ENCODE results near the gene UCK2. TPM values are rescaled to one million over a fixed set of nuclear protein-coding genes. Genes with fewer than 3 reads are reported as not detected.

UCK2 gene
- total and polyA plus RNA-seq, 2 experiments from 2014 or later = 101 to 149 TPM

DNA sequence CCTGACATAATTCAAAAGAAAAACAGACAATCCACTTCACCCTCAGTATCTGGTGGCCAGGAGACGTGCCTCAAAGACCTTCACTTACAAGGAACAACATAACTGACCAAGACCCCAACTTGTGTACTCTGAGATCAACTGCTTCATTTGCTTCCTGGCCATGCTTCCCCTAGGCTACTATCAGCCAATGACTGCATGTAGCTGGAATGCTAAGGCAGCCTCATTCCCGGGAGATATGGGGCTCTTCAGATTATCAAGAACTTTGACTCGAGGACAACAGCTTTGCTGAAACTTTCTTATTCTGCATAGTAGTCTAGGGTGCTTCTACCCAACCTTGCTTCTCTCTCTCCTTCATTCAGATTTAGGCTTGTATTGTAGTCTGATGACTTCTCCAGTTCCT lies 11.7 kb upstream of the UCK2 start:
- Mint-ChIP-seq H3K9me3 (no peaks in the 10 kb centered on the region), H3K27ac (no peak overlapping the region), H3K36me3 (ENCODE audit: low read depth) (no peaks in the 10 kb centered on the region), H3K27me3 (ENCODE audit: insufficient read depth, low read depth, poor library complexity) (no peaks in the 10 kb centered on the region), H3K4me1 (no peaks in the 10 kb centered on the region), H3K4me3 (no peak overlapping the region)
- no peaks in the 10 kb centered on the region for H3K9me2 ChIP-seq (ENCODE audit: insufficient read depth)
- H4K20me1 ChIP-seq (replicated peaks; ENCODE audit: insufficient read depth) = no peaks in the 10 kb centered on the region
- no peak overlapping the region for H3K4me3 ChIP-seq
- ATAC-seq = no peak
- H3K36me3 ChIP-seq (ENCODE audit: insufficient read depth) = no peaks in the 10 kb centered on the region
- no peaks in the 10 kb centered on the region for H3F3A ChIP-seq (replicated peaks; ENCODE audit: low read depth)
- DNase-seq (ENCODE audit: low spot score) = peak; percentile 9
- H3K4me2 ChIP-seq = no peak overlapping the region
- H3K79me2 ChIP-seq (replicated peaks; ENCODE audit: insufficient read depth) = no peaks in the 10 kb centered on the region
- no peak overlapping the region for H3K27ac ChIP-seq (ENCODE audit: low read depth)
- H3K4me1 ChIP-seq (ENCODE audit: insufficient read depth) = no peaks in the 10 kb centered on the region
- H2AFZ ChIP-seq = no peak overlapping the region
- TF ChIP-seq, protein P1, sequence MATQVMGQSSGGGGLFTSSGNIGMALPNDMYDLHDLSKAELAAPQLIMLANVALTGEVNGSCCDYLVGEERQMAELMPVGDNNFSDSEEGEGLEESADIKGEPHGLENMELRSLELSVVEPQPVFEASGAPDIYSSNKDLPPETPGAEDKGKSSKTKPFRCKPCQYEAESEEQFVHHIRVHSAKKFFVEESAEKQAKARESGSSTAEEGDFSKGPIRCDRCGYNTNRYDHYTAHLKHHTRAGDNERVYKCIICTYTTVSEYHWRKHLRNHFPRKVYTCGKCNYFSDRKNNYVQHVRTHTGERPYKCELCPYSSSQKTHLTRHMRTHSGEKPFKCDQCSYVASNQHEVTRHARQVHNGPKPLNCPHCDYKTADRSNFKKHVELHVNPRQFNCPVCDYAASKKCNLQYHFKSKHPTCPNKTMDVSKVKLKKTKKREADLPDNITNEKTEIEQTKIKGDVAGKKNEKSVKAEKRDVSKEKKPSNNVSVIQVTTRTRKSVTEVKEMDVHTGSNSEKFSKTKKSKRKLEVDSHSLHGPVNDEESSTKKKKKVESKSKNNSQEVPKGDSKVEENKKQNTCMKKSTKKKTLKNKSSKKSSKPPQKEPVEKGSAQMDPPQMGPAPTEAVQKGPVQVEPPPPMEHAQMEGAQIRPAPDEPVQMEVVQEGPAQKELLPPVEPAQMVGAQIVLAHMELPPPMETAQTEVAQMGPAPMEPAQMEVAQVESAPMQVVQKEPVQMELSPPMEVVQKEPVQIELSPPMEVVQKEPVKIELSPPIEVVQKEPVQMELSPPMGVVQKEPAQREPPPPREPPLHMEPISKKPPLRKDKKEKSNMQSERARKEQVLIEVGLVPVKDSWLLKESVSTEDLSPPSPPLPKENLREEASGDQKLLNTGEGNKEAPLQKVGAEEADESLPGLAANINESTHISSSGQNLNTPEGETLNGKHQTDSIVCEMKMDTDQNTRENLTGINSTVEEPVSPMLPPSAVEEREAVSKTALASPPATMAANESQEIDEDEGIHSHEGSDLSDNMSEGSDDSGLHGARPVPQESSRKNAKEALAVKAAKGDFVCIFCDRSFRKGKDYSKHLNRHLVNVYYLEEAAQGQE (IDR thresholded peaks at IDR 0.05; ENCODE audit: unreplicated experiment) = no peak
- TF ChIP-seq POLR2AphosphoS5 (IDR thresholded peaks at IDR 0.05; ENCODE audit: low read depth) (no peak), NANOG (IDR thresholded peaks at IDR 0.05; ENCODE audit: borderline replicate concordance) (no peak), EZH2 (IDR thresholded peaks at IDR 0.05; ENCODE audit: low read depth, unreplicated experiment) (no peak), CREB1 (CRISPR knock-in tag; IDR thresholded peaks at IDR 0.05; ENCODE audit: low read depth) (no peak), ZNF331 (CRISPR knock-in tag; IDR thresholded peaks at IDR 0.05; ENCODE audit: low read depth) (no peak), STAT1 (IDR thresholded peaks at IDR 0.05; ENCODE audit: unreplicated experiment) (no peak), ZNF114 (CRISPR knock-in tag; IDR thresholded peaks at IDR 0.05) (no peak), JUNB (IDR thresholded peaks at IDR 0.05; ENCODE audit: unreplicated experiment) (no peak)
- TF ChIP-seq, protein P2, sequence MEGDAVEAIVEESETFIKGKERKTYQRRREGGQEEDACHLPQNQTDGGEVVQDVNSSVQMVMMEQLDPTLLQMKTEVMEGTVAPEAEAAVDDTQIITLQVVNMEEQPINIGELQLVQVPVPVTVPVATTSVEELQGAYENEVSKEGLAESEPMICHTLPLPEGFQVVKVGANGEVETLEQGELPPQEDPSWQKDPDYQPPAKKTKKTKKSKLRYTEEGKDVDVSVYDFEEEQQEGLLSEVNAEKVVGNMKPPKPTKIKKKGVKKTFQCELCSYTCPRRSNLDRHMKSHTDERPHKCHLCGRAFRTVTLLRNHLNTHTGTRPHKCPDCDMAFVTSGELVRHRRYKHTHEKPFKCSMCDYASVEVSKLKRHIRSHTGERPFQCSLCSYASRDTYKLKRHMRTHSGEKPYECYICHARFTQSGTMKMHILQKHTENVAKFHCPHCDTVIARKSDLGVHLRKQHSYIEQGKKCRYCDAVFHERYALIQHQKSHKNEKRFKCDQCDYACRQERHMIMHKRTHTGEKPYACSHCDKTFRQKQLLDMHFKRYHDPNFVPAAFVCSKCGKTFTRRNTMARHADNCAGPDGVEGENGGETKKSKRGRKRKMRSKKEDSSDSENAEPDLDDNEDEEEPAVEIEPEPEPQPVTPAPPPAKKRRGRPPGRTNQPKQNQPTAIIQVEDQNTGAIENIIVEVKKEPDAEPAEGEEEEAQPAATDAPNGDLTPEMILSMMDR (conservative IDR thresholded peaks at IDR 0.05; ENCODE audit: low read depth in 2 of 2) = no peak
- H3K27me3 ChIP-seq (ENCODE audit: insufficient read depth) = no peaks in the 10 kb centered on the region

DNA sequence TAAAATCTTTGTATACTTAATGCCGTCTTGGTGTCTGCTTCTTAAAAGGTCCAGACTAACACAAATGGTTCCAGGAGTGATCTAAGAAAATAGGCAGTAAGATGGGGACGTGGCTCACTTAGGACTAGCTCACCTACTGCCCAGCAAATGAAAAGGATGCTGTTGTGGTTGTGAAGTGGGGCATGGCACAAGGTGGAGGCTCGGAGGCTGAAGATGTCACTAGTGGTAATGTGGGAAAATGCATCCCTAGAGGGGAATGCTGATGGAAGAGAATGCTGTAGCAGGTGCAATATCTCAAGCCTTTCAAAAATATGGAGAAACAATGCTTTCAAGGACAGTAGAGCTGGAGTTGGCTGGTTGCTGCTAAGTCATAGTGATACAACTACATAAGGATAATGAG lies 11.3 kb upstream of the UCK2 start:
- Histone ChIP-seq H3K27me3 (ENCODE audit: insufficient read depth) (no peaks in the 10 kb centered on the region), H3K4me2 (no peak overlapping the region), H3K36me3 (ENCODE audit: insufficient read depth) (no peaks in the 10 kb centered on the region), H3F3A (replicated peaks; ENCODE audit: low read depth) (no peaks in the 10 kb centered on the region), H2AFZ (no peak overlapping the region; the same call in 1 of the 2 replicates), H3K4me1 (ENCODE audit: insufficient read depth) (no peaks in the 10 kb centered on the region), H3K79me2 (replicated peaks; ENCODE audit: insufficient read depth) (no peaks in the 10 kb centered on the region), H3K27ac (ENCODE audit: low read depth) (no peak overlapping the region), H4K20me1 (replicated peaks; ENCODE audit: insufficient read depth) (no peaks in the 10 kb centered on the region), H3K9me2 (ENCODE audit: insufficient read depth) (no peaks in the 10 kb centered on the region), H3K4me3 (no peak overlapping the region)
- Mint-ChIP-seq H3K36me3 (ENCODE audit: low read depth) (no peaks in the 10 kb centered on the region), H3K27ac (no peak overlapping the region), H3K4me3 (no peak overlapping the region), H3K9me3 (no peaks in the 10 kb centered on the region), H3K4me1 (no peaks in the 10 kb centered on the region), H3K27me3 (ENCODE audit: insufficient read depth, low read depth, poor library complexity) (no peaks in the 10 kb centered on the region)
- no peak for ATAC-seq
- DNase-seq (ENCODE audit: low spot score) = no peak
- TF ChIP-seq, protein P2 (conservative IDR thresholded peaks at IDR 0.05; ENCODE audit: low read depth in 2 of 2) = no peak
- TF ChIP-seq ZNF114 (CRISPR knock-in tag; IDR thresholded peaks at IDR 0.05) = no peak
- TF ChIP-seq STAT1 (IDR thresholded peaks at IDR 0.05; ENCODE audit: unreplicated experiment) = no peak
